SK-N-SH treated with all-trans-retinoic acid at 6 μM for 48 hours (cell line): Measurements from ENCODE around the gene METTL8.

Source experiments
- ARNTL ChIP-seq: fragments of 450-650 bp; formaldehyde crosslinking; IDR thresholded peaks from 2 replicates; pipeline ENCODE4 v1.5.0; 2020; ENCODE audit warnings: low read depth, mild to moderate bottlenecking, moderate library complexity, borderline replicate concordance
- BACH2 ChIP-seq: fragments of 250-450 bp; sonication (Bioruptor Pico); IDR thresholded peaks from 2 replicates; pipeline ENCODE4 v1.9.0; 2021; ENCODE audit warnings: mild to moderate bottlenecking, borderline replicate concordance
- CSDC2 ChIP-seq: fragments of 250-450 bp; sonication (Bioruptor Pico); IDR thresholded peaks from 2 replicates; pipeline ENCODE4 v1.5.0; 2020; ENCODE audit warnings: mild to moderate bottlenecking, moderate library complexity
- POU6F1 ChIP-seq: fragments of 250-450 bp; sonication (Bioruptor Pico); IDR thresholded peaks from 2 replicates; pipeline ENCODE4 v1.8.0; 2021; ENCODE audit warnings: low read depth, mild to moderate bottlenecking, moderate library complexity, borderline replicate concordance
- TOX ChIP-seq: fragments of 250-450 bp; sonication (Bioruptor Pico); IDR thresholded peaks from 2 replicates; pipeline ENCODE4 v1.8.0; 2021; ENCODE audit warnings: mild to moderate bottlenecking, moderate library complexity, borderline replicate concordance
- ZFP3 ChIP-seq: fragments of 250-450 bp; sonication (Bioruptor Pico); IDR thresholded peaks from 2 replicates; pipeline ENCODE4 v1.5.0; 2020; ENCODE audit warnings: mild to moderate bottlenecking, moderate library complexity
- ZFP30 ChIP-seq: fragments of 450-650 bp; formaldehyde crosslinking; IDR thresholded peaks from 2 replicates; pipeline ENCODE4 v1.5.0; 2022; ENCODE audit warnings: mild to moderate bottlenecking, moderate library complexity
- ZNF565 ChIP-seq: fragments of 450-650 bp; formaldehyde crosslinking; conservative IDR thresholded peaks from 2 replicates; pipeline ENCODE4 v1.5.0; 2020; ENCODE audit warnings: low read depth, mild to moderate bottlenecking, moderate library complexity

DNA sequence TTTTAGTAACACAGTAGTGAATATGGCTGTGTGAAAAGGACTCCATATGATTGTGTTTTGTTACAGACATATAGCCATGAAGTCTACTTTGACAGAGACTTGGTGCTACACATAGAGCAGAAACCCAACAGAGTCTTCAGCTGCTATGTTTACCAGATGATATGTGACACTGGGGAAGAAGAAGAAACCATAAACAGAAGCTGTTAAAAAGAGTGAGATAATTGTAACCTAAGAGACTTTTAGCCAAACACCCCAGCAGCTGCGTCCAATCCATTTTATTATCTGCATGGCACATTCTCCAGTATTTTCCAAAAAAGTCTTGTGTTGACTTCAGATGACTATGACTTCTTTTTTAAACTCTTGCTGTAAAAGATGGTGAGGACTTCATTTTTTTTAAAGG, 47.1 kb upstream of the METTL8 start:
- TF ChIP-seq ZNF565 (no peak), ZFP3 (CRISPR knock-in tag) (no peak), POU6F1 (CRISPR knock-in tag) (no peak), TOX (CRISPR knock-in tag) (no peak), ARNTL (CRISPR knock-in tag) (no peak), BACH2 (no peak), CSDC2 (CRISPR knock-in tag) (no peak), ZFP30 (CRISPR knock-in tag) (no peak)
